ENCODE results near the gene ZNF565. TPM values are rescaled to one million over a fixed set of nuclear protein-coding genes. Genes with fewer than 3 reads are reported as not detected.

ZNF565 gene
- total RNA-seq (ENCODE audit: low replicate concordance): 3.1 and 6.2 TPM in 2 replicates

- H3K9me3 Mint-ChIP-seq: peaks cover 27% of the 10 kb centered on the region
- H3K27ac ChIP-seq: peak within 1 kb of the TSS; percentile 96
- H3K79me2 ChIP-seq (ENCODE audit: low read depth): peaks cover 54% of the 10 kb centered on the region
Measured at GRCh38 chr19:36214386-36215275, at the start of gene ZNF565, which contains the start of gene ZNF146. Gene ZNF565 (minus strand): TSS chr19:36214665. CDS start chr19:36201985, 12,680 bp downstream. Gene ZNF146 (plus strand): TSS chr19:36215106. CDS start chr19:36236441, 21,335 bp downstream.

DNA sequence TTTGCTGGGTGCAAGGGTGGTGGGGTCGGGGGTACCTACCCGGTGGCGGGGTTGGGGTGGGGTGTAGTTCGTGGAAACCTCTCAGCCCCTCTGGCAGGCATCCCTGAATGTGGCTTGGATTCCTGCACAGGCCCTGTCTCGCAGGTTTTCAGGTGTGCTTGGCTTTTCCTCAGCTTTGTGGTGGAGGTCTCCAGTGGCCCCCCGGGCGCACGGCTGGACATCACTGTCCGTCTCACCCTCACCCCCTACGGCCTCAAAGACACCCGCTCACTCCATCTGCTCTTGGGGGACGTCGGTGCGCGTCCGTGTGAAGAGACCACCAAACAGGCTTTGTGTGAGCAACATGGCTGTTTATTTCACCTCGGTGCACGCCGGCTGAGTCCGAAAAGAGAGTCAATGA lies 44.7 kb upstream of the ZNF565 start:
- Mint-ChIP-seq H3K27ac (no peak overlapping the region), H3K4me3 (no peak overlapping the region), H3K4me1 (peaks cover 3% of the 10 kb centered on the region), H3K9me3 (peaks cover 31% of the 10 kb centered on the region), H3K27me3 (ENCODE audit: insufficient read depth, low read depth) (peaks cover 6% of the 10 kb centered on the region), H3K36me3 (peaks cover 15% of the 10 kb centered on the region)
- Histone ChIP-seq H2AFZ (replicated peaks) (no peak overlapping the region), H3K79me2 (ENCODE audit: low read depth) (no peaks in the 10 kb centered on the region), H3K4me3 (no peak overlapping the region), H3K27me3 (no peaks in the 10 kb centered on the region), H3K27ac (no peak overlapping the region), H3K9me3 (ENCODE audit: low read depth) (no peaks in the 10 kb centered on the region), H3K9ac (no peak overlapping the region), H3F3A (ENCODE audit: low read depth) (no peaks in the 10 kb centered on the region), H4K20me1 (ENCODE audit: low read depth) (no peaks in the 10 kb centered on the region), H3K4me2 (no peak overlapping the region), H3K4me1 (no peaks in the 10 kb centered on the region), H3K36me3 (no peaks in the 10 kb centered on the region)
- DNase-seq (ENCODE audit: low spot score): no peak
- TF ChIP-seq CTCF (IDR thresholded peaks at IDR 0.05) (no peak), EZH2phosphoT487 (IDR thresholded peaks at IDR 0.05) (no peak), EZH2 (IDR thresholded peaks at IDR 0.05) (no peak)

More at GRCh38 chr19:36214386-36215275, at the start of gene ZNF565, which contains the start of gene ZNF146:
- H3K9ac ChIP-seq: peak within 1 kb of the TSS; percentile 97
- H3K4me3 Mint-ChIP-seq: no peak within 1 kb of the TSS
- no peaks in the 10 kb centered on the region for H3K27me3 ChIP-seq
- peaks cover 15% of the 10 kb centered on the region for H3F3A ChIP-seq (ENCODE audit: low read depth)
- peak within 1 kb of the TSS; percentile 87 for H3K4me2 ChIP-seq
- H3K36me3 Mint-ChIP-seq: peaks cover 25% of the 10 kb centered on the region
- peak; percentile 100 for DNase-seq (ENCODE audit: low spot score)
- H3K4me3 ChIP-seq: peak within 1 kb of the TSS; percentile 84
- no peaks in the 10 kb centered on the region for H3K9me3 ChIP-seq (ENCODE audit: low read depth)
- peaks cover 5% of the 10 kb centered on the region for H3K4me1 Mint-ChIP-seq
- H2AFZ ChIP-seq (replicated peaks): peak within 1 kb of the TSS; percentile 96
- TF ChIP-seq EZH2phosphoT487 (IDR thresholded peaks at IDR 0.05) (no peak), CTCF (IDR thresholded peaks at IDR 0.05) (no peak), EZH2 (IDR thresholded peaks at IDR 0.05) (no peak)
- H3K27me3 Mint-ChIP-seq (ENCODE audit: insufficient read depth, low read depth): peaks cover under 1% of the 10 kb centered on the region
- H3K4me1 ChIP-seq: no peaks in the 10 kb centered on the region
- H3K27ac Mint-ChIP-seq: peak within 1 kb of the TSS; percentile 87
- H3K36me3 ChIP-seq: peaks cover 9% of the 10 kb centered on the region
- H4K20me1 ChIP-seq (ENCODE audit: low read depth): peaks cover 26% of the 10 kb centered on the region

- no peaks in the 10 kb centered on the region for H3K9me3 ChIP-seq (ENCODE audit: low read depth)
- Mint-ChIP-seq H3K4me1 (peaks cover 3% of the 10 kb centered on the region), H3K9me3 (peaks cover 35% of the 10 kb centered on the region)
Measured at GRCh38 chr19:36258028-36258875, 43.8 kb upstream of the ZNF565 start.

More at GRCh38 chr19:36258028-36258875, 43.8 kb upstream of the ZNF565 start:
- Histone ChIP-seq H3F3A (ENCODE audit: low read depth) (no peaks in the 10 kb centered on the region), H3K27me3 (no peaks in the 10 kb centered on the region), H2AFZ (replicated peaks) (no peak overlapping the region), H3K9ac (no peak overlapping the region), H3K4me1 (no peaks in the 10 kb centered on the region), H3K36me3 (no peaks in the 10 kb centered on the region), H3K27ac (no peak overlapping the region), H3K79me2 (ENCODE audit: low read depth) (no peaks in the 10 kb centered on the region), H3K4me3 (no peak overlapping the region), H4K20me1 (ENCODE audit: low read depth) (no peaks in the 10 kb centered on the region), H3K4me2 (no peak overlapping the region)
- peak overlapping the region; percentile 69 for H3K4me3 Mint-ChIP-seq
- H3K27ac Mint-ChIP-seq: no peak overlapping the region
- H3K36me3 Mint-ChIP-seq: peaks cover 16% of the 10 kb centered on the region
- DNase-seq (ENCODE audit: low spot score): no peak
- TF ChIP-seq CTCF (IDR thresholded peaks at IDR 0.05): no peak
- TF ChIP-seq EZH2 (IDR thresholded peaks at IDR 0.05): no peak
- TF ChIP-seq EZH2phosphoT487 (IDR thresholded peaks at IDR 0.05): no peak
- H3K27me3 Mint-ChIP-seq (ENCODE audit: insufficient read depth, low read depth): peaks cover 6% of the 10 kb centered on the region

All from neural progenitor cell (in vitro differentiated cells).